ENCODE results near the gene FFAR1.

DNA sequence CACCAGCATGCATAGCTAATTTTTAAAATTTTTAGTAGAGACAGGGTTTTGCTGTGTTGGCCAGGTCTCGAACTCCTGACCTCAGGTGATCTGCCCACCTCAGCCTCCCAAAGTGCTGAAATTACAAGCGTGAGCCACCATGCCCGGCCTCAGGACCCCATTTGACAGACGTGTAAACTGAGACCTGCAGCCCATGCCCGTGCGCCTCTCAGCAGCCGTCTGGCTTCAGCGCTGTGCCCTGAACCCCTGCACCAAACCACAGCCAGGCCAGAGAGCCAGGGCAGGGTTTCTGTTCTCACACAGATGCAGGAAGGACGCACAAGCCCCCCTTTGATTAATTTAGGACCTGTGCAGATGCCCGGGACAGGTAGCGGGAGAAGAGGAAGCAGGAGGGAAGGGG is 7.3 kb upstream of the FFAR1 start:
- TF ChIP-seq, protein P1, sequence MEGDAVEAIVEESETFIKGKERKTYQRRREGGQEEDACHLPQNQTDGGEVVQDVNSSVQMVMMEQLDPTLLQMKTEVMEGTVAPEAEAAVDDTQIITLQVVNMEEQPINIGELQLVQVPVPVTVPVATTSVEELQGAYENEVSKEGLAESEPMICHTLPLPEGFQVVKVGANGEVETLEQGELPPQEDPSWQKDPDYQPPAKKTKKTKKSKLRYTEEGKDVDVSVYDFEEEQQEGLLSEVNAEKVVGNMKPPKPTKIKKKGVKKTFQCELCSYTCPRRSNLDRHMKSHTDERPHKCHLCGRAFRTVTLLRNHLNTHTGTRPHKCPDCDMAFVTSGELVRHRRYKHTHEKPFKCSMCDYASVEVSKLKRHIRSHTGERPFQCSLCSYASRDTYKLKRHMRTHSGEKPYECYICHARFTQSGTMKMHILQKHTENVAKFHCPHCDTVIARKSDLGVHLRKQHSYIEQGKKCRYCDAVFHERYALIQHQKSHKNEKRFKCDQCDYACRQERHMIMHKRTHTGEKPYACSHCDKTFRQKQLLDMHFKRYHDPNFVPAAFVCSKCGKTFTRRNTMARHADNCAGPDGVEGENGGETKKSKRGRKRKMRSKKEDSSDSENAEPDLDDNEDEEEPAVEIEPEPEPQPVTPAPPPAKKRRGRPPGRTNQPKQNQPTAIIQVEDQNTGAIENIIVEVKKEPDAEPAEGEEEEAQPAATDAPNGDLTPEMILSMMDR (IDR thresholded peaks at IDR 0.05): no peak
- no peak for TF ChIP-seq POLR2A (IDR thresholded peaks at IDR 0.05)

Measured in testis (tissue), 2 donors.